ENCODE data around the gene SERP2.

GRCh38 chr13:44409595-44409994 is 36.0 kb downstream of the SERP2 start:
- TF ChIP-seq RAD21 (IDR thresholded peaks at IDR 0.05; ENCODE audit: low read depth) (no peak), REST (IDR thresholded peaks at IDR 0.05; ENCODE audit: low read depth) (no peak), CTCF (IDR thresholded peaks at IDR 0.05 in 2 of 3, conservative IDR thresholded peaks at IDR 0.05 in 1 of 3; ENCODE audit: borderline replicate concordance in 1 of 3, insufficient read depth in 1 of 3, low read depth in 2 of 3, low read length in 2 of 3) (no peak), EZH2 (IDR thresholded peaks at IDR 0.05) (no peak), ZFX (IDR thresholded peaks at IDR 0.05) (no peak), ATF3 (IDR thresholded peaks at IDR 0.05) (no peak)

All from HCT116 (cell line).